HG03442 (cell line): ENCODE results near the gene MINDY2.
"Not testable (repeated sequence)": the region's sequence is repeated elsewhere in the genome, so short reads cannot be mapped to it uniquely, and the experiment has no call there.

Source experiments
- ATAC-seq: cut with Tn5 transposase; IDR thresholded peaks from one replicate; pipeline ENCODE4 v1.9.1; 2021; ENCODE audit warnings: mild to moderate bottlenecking, moderate library complexity; ENCODE audit not compliant: unreplicated experiment

The MINDY2 gene

DNA sequence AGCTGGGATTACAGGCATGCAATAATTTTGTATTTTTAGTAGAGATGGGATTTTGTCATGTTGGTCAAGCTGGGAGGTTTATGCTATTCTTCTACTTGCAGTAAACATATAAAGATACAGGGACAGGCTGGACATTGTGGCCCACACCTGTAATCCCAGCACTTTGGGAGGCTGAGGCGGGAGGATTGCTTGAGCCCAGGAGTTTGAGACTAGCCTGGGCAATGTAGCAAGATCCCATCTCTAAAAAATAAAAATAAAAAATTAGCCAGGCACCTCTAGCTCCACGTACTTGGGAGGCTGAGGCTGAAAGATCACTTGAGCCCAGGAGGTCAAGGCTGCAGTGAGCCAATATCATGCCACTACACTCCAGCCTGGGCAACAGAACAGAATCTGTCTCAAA, 52.2 kb downstream of the MINDY2 start:
- not testable (repeated sequence) for ATAC-seq

DNA sequence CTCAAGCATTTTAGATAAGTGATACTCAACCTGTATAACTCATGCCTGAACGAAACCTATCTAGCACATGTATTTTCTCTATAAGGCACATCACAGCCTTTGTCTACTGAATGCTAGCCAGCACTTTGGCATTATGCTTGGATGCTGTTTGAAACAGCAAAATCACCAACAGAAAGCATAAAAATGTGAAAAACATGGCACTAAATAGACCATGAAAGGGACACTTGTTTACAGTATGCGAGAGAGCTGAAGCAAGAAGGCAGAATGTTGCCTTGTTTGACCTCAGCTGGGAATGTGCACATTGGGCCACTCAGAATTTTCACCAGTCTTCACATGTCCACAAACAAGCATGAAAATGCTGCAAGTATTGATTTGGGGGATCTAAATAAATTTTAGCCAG, 59.5 kb downstream of the MINDY2 start:
- ATAC-seq, result no peak

DNA sequence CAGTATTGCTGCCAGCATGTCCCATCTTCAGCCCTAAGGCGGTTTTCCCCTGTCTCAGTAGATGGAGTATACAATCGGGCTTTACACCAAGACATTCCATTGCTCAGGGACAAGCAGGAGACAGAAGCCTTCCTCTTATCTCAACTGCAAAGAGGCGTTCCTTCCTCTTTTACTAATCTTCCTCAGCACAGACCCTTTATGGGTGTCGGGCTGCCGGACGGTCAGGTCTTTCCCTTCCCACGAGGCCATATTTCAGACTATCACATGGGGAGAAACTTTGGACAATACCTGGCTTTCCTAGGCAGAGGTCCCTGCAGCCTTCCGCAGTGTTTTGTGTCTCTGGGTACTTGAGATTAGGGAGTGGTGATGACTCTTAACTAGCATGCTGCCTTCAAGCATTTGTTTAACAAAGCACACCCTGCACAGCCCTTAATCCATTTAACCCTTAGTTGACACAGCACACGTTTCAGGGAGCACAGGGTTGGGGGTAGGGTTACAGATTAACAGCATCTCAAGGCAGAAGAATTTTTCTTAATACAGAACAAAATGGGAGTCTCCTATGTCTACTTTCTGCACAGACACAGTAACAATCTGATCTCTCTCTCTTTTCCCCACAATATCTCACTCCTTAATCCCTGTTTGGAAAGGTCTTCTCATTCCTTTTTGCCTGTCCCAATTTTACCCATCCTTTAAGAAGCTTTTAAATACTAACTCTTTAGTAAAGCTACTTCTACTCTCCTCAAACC, 62.8 kb downstream of the MINDY2 start:
- ATAC-seq, result not testable (repeated sequence)

DNA sequence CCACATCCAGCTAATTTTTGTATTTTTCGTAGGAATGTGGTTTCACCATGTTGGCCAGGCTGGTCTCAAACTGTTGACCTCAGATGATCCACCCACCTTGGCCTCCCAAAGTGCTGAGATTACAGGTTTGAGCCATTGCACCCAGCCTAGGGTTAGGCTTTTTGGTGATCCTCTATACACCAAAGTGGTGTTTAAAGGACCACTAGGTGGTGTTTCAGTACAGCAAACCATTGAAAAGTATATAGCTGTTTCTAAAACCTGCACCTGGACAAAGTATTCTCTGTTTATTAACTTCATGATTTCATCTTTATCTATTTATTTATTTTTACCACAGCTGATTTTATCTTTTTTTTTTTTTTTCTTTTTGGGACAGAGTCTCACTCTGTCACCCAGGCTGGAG, 68.4 kb downstream of the MINDY2 start:
- ATAC-seq, result no peak

DNA sequence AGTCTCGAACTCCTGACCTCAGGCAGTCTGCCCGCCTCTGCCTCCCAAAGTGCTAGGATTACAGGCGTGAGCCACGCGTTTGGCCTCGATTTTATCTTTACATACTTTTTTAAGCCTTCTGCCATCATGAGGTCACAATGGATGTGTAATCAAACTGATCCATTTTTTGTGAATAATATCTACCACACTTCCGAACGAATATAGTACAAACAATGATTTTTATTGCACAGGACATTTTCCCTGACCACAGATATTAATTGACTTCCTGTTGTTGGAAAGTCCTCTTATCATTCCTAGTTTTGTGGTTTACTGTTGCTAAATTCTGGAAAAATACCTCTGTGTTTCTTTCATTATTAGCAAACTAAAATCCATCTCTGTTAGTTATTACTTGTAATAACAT, 68.9 kb downstream of the MINDY2 start:
- no peak for ATAC-seq

DNA sequence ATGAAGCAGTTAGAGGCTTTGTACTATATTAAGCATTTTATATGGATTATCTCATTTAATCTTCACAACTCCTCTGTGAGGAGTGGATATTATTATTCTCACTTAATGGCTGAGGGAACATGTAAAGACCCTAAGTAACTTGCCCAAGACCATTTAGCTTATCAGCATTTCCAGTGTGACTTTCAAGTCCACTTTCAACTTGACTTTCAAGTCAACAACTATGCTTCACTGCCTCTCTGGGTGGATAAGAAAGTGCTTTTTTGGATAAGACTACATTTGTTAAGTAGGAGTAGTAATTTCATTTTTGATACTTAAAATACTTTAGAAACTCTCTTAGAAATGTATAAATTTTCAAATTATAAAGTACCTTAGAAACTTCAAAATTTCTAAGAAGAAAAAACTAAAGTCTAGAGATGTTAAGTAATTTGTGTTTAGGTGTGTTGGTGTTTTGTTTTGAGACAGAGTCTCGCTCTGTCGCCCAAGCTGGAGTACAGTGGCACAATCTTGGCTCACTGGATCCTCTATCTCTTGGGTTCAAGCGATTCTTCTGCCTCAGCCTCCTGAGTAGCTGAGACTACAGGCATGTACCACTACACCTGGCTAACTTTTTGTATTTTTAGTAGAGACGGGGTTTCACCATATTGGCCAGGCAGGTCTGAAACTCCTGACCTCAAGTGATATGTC, 71.8 kb downstream of the MINDY2 start:
- ATAC-seq, result no peak

DNA sequence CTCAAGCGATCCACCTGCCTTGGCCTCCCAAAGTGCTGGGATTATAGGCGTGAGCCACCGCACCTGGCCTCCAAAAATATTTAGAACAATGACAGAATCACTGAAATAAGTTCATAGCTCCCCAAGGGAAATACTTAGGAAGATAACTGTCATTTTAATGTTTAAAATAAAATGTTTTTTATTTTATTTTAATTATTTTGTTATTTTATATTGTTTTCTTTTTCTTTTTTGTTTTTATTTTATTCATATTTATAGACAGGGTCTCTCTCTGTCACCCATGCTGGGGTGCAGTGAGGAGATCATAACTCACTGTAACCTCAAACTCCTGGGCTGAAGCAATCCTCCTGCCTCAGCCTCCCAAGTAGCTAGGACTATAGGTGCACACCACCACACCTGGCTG, 80.1 kb downstream of the MINDY2 start:
- not testable (repeated sequence) for ATAC-seq

DNA sequence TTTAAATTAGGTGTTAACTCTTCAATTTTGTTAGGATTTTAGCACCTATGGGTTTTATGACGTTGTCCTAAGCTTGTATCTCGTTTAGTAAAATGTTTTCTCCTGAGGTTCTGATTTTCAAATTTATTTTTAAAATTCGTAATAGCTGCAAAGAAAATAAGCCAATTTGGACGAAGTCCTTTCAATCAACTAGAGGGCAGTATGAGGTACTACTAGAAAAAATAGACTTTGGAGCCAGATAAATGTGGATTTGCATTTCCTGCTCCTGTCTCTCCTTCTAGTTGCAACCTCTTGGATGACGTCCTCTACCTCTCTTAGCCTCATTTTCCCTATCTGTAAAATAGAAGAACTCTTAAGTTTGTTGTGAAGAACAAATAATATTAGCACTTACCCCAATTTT, 81.2 kb downstream of the MINDY2 start:
- ATAC-seq, result no peak

DNA sequence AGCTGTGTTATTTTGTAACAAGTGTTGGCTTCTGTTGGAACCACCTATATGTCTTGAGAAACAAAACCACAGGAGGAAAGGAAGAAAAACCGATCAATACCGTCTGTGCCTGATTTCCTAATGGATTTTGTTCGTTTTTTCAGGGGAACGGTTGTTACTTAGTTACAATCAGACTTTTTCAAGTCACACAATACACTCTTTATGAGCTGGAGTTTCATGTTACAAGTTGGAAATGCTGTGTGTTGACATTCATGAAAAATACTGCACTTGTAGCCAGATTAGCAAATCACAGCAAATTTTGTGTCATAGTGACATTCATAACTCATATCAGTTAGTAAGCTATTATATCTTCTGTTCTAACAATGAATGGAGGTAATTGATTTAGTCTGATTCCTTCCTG, 83.5 kb downstream of the MINDY2 start:
- no peak for ATAC-seq

DNA sequence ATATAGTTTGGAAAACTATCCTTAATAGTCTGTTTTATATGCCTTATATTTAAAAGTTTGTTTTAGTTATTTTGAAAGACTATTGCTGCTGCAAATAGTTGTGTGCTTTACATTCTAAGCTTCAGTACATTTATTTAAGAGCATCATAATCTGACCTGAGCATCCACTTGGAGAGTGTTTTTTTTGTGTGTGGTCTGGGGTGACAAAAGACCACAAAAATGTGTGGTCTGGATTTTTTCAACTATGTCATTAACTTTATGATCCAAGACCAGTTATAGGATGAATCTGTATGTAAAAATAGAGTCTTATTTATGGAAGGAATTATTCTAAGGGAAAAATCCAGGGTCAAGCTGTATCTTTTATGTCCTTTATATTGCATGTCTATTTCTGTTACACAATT, 85.0 kb downstream of the MINDY2 start:
- ATAC-seq, result no peak

DNA sequence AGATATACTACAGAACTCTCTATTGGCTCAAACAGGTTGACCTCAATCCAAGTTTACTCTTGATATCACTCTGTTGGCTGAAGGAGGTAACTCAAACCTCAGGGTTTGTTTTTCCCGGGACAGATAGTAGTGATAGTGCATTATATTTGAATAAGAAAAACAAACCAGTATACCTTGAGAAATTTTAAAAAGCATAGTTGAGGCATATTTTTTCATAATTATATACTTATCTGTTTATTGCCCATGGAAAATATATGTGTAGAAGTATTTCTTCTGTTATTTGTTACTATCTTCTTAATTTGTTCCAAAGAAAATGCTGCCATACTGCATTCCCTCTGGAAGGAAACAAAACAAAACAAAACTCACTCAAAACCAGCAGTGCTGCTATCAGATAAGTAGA, 85.5 kb downstream of the MINDY2 start:
- not testable (repeated sequence) for ATAC-seq

DNA sequence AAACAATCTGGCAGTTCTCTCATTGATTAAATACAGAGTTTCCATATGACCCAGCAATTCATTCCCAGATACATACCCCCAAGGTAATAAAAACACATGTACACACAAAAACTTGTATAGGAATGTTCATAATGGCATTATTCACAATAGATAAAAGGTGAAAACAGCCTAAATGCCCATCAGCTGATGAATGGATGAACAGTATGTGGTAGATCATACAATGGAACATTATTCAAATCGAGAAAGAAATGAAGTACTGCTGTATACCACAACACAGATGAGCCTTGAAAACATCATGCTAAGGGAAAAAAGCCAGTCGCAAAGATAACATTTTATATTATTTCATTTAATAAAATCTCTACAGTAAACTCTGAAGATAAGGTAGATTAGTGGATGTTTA, 91.2 kb downstream of the MINDY2 start:
- ATAC-seq, result no peak

DNA sequence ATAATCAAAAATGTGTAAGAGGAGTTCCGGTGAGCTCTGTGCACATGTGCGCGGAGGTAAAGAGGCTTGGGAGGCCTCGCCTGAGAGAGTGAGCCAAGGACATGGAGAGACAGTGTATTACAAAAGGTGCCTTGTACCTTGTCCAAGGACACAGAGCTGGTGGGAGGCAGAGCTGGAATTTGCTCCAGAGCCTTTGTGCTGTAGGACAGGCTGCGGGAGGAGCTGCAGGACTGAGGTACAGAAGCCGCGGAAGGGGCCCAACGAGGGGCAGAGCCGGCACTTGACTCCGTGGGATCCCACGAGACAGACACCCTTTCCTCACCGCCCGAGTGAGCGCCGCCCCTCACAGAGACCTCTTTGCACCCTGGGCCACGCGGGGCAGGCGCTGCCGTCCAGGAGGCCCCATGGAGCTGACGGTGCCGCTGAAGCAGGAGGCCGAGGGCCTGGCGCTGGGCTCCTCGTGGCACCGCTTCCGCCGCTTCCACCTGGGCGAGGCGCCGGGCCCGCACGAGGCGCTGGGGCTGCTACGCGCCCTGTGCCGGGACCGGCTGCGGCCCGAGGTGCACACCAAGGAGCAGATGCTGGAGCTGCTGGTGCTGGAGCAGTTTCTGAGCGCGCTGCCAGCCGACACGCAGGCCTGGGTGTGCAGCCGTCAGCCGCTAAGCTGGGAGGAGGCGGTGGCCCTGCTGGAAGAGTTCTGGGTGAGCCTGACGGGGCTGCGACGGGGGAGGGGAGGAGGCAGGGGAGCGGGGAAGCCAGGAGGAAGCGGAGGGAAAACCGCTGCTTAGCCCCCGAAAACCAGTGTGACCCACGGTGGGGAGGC, 93.7 kb downstream of the MINDY2 start:
- ATAC-seq, result no peak

DNA sequence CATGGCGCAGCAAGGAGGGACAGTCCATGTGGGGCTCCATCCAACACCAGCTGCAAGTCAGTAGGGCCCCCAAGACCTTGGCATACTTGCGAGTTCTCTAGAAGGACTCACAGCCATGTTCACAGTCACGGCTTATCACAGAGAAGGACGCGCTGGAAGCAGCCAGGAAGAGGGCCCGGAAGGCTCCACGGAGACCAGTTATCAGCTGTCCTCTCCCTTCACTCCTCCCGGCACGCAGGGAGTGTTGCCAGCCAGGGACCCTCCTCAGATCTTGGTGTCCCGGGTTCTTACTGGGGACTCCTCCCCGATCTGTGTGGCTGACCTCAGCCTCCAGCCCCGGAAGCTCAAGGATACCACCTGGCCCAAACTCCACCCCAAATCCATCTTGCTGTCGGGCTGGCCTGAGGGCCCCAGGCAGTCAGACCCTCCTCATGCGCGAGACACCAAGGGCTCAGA, 94.4 kb downstream of the MINDY2 start:
- no peak for ATAC-seq

DNA sequence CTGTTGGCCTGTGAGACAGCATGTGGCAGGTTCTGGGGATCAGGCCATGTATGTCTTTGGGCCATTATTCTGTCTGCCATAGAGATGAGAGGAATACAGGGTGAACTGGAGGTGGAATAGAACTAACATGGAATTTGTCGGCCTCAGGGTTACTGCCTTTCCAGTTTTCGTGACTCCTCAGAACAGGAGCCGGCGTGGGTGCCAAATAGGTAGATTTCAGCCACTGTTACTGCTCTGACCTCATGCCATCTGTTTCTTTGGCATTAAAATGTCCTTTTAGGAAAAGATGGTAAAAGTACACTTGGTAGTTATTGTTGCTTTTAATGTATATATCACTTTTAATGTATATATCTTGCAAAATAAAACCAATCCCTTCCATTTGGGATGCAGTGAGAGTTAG, 96.8 kb downstream of the MINDY2 start:
- no peak for ATAC-seq

DNA sequence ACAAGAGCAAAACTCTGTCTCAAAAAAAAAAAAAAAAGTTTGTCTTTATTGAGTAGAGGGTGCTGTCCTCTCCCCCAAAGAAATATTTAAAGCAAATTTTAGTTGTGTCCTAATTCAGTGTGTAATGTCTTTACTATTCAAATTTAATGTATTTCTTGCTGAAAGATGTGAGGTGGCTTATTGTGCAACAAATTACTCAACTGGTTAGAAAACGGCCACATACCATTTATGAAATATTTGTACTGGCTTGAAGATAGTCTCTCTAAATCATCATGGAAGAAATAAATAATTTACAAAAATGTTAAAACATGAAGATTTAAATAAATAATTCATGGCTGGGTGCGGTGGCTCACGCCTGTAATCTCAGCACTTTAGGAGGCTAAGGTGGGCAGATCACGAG, 99.3 kb downstream of the MINDY2 start:
- no peak for ATAC-seq

DNA sequence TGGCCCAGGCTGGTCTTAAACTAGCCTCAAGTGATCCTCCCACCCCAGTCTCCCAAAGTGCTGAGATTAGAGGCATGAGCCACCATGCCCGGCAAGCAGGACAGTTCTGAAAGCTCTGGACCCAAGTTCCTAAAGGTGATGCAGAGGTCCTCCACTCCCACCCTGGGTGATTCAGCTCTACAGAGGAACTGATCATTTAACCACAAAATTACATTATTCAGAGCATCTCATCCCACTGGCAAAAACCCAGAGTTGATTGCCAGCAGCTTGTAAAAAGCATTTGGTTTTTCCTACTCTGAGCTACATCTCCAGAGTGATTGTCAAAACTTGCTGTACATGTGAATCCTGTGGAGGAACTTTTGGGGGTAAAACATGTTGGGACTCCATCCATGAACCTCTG, 102.2 kb downstream of the MINDY2 start:
- no peak for ATAC-seq

DNA sequence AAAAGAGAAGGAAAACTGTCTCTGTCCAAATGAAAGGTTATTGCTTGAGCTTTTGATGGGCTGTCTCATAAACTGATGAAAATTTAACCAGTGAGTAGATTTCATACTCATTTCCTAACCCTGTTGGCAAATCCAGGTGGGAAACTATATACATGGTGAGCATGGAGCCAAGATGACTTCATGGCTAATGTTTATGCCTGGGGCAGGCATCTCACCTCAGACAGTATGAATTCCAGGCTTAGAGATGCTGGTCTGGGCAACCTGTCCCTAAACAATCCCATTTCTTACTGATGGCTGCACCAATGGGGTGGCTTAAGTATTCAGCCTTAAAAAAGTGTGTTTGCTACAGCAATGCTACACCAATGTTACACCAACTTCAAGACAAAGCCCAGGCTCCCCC, 104.2 kb downstream of the MINDY2 start:
- ATAC-seq, result no peak

DNA sequence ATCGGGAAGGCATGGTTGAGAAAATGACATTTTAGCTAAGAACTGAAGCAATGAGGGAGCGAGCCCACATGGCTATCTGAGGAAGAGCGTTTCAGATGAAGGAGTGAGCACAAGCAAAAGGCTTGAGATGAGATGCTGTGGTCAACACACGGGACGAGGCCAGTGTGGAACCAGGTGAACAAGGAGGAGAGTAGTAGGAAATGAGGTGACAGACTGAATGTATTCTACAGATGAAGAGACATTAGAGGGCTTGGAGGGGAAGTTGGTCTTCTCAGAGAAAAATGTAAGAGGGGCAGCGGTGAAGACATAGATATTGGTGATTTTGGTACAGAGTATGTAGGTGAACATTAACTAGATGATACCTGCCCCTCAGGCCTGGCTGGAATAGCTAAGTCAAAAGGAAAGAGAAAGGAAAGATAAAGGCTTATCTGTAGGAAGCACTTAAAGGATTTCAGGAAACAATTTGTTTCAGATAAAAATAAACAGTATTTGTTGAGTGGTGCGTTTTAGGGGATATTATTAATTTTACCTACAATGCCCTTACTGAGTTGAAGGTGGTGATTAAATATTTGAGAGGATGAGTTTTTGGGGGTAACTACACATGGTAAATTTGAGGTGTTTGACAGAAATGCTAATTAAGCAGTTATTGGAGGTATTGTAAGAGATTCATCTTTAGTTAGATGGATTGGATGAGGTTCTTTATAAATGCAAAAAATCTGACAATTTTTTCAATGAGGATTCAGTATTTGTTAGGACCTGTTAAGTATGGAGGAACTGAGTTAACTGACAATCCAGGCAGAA, 105.4 kb downstream of the MINDY2 start:
- ATAC-seq, result no peak

DNA sequence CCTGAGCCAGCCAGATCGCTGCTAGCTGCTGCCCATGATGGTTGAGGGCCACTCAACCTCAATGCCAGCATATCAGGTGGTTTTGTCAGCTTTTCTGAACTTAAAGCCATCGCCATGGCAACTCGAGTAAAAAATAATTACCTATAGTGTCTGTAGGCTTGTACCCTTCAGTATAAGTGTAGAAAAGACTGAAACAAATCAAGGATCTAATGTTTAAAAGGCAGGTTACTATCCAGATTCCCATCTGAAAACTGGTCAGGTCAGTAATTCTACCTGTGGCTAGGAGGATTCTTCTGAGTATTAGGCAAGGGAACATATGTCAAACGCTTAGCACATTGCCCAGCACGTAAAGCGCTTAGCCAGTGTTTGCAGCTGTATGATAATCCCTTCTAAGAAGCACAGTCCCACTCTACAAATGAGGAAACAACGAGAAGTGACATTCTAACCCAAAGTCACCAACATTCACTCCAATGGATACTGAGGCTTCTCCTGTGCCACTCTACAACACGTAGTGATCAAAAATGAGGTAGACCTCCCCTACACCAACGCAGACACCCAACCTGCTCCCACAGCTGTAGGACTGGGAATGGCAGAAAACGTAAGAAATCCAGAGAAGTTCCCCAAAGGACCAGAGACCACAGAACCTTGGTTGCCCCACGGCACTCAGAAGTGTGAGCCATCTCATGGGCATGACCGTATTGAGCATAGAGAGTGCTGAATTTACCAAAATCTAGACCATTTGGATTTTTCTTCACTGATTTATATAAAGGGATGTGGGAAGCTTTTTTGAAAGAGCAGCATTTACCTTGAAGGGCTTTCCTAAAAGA, 107.1 kb downstream of the MINDY2 start:
- no peak for ATAC-seq
